Activated naive CD4-positive, alpha-beta T cell treated with Interleukin-2 at 50 U/mL for 16 hours (primary cell): ENCODE results near the gene EPSTI1.

ENCODE experiments used
- DNase-seq: peaks from one replicate; pipeline ENCODE4 v3.0.0-alpha.2; 2020

EPSTI1 gene

DNA sequence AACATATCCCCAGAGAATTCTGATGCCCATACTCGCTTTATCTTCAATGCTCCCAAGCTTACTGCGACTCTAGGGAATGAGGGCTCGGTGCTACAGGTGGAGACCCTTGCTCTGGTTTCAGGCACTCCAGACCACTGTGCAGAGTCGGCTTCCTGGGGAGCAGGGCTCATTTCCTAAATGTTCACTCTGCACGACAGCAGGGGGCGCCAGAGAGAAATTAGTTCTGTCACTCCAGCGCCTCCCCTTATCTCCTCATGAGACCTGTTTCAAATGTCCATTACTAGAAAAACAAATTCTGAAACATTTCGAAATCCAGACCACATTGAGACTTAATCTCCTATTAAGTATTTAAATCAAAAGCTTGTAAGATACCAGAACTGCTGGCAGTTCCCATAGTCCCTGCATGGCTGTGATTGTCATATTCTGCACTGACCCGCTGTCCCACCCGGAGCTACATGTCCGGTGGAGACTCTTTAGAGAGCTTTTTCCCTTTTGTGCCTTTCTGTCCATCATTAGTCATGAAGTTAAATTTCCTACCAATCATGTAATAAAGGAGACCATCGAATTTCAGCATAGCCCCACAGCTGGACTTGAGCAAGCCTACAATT lies 22.4 kb downstream of the EPSTI1 start:
- DNase-seq = peak; percentile 79

DNA sequence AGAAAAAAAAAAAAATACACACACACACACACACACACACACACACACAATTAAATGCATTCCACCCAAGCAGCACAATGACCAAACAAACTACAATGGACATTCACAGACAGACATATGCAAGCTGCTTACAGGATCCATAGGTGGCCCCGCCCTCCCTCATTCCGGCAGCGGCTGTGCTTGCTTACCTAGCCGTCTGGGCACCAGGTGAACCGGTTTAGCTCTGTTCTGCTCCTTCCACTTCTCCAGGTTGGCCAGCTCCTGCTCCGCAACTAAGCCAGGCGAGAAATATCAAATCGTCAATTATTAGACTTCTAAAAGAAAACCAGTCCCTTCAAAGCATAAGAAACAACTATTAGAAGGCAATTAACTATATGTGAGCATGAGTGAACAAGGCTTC lies 23.1 kb downstream of the EPSTI1 start:
- DNase-seq = no peak

DNA sequence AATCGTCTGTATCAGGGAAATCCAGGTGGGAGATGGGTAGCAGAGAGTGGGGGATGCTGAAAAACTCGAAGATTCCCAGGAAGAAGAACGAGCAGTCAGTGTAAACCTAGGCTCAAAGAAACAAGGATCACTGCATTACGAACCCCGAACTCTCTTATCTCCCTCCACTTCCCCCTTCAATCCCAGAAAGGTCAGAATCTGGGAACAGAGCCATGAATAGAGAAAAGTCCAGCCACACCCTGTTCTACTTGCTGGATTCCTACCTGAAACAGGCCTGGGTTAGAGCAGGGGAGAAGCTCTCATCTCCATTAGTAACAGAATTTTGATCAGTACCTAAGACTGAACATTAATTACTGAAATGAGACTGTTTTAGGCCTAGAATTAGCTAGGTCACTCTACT lies 24.4 kb downstream of the EPSTI1 start:
- DNase-seq = no peak

DNA sequence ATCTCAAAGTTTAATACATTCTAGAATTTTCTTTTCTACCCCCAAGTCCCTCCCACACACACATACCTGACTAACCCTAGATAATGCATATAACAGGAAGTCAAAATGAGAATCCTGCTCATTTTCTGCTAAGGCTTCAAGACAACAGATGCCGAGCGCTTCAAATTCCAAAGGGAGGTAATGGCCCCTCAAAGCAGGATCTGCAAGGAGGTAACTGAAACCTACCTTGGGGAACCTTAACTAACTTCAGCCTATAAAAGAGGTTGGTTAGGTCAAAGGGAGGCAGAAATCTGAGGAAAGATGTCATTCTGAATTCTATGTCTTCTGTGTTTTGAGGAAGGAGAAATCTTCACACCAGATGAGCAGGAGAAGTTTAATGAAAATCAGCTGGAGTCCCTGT lies 26.8 kb downstream of the EPSTI1 start:
- no peak for DNase-seq

DNA sequence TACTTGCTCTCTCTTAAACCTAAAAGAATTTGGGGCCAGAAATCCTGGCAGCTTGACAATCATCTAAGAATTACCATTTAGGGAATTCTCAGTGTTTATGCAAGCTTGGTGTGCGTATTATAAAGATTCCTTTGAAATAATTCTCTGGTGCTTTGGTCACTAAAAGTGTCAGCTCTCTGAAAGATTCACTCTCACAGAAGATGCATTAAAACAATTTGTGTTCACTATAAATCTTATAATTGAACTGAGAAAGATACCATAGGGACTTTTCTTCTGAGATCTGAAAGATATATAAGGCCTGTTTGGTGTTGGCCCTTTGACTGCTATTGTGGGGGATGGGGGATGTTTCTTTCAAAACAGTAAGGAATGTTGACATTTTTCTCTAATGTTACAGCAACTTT lies 27.3 kb downstream of the EPSTI1 start:
- DNase-seq = no peak

DNA sequence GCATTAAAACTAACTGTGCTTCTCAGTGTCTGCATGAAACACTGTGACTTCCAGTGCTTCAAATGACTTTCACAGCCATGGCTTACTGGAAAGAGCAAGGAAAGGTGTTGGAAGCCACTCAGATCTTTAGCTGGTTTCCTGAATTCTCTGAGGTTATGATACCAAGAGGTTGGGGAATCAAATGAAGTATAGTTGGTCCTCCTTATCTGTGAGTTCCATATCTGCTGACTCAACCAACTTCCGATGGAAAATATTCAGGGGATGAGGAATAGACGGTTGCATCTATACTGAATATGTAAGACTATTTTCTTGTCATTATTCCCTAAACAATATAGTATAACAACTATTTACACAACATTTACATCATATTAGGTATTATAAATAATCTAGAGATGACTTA lies 32.4 kb downstream of the EPSTI1 start:
- DNase-seq = no peak

DNA sequence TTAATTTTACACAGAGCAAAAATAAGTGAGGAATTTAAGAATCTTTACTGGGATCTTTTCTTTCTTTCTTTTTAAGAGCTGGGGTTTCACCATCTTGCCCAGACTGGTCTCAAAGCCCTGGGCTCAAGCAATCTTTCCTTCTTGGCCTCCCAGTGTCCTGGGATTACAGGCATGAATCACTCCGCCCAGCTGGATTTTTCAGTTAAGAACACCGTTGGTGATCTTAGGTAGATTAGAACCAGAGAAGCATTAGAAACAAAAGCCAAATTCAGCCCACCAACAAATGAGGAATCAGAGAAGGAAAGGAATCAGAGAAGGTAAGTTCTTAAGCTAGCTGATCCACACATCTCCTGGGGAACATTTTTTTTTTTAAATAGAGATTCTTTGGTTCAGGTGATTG lies 34.2 kb downstream of the EPSTI1 start:
- no peak for DNase-seq

DNA sequence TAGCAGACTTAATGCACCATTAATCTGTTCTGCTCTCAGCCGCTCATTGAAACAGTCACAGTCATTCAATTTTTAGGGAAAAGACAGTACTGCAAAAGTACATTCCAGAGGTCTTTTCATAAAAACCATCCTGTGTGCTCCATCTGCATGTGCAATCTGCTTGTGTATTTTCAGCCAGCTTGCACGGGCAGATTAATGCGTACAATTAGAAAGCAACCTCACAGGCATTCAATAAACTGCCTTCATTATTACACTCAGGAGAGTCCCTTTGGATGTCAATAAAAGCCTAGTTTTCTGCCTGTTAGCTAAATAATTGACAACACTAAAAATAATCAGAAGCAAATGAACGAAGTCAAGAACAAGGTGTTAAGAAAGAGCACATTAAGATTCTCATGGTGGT lies 41.9 kb downstream of the EPSTI1 start:
- DNase-seq = no peak

DNA sequence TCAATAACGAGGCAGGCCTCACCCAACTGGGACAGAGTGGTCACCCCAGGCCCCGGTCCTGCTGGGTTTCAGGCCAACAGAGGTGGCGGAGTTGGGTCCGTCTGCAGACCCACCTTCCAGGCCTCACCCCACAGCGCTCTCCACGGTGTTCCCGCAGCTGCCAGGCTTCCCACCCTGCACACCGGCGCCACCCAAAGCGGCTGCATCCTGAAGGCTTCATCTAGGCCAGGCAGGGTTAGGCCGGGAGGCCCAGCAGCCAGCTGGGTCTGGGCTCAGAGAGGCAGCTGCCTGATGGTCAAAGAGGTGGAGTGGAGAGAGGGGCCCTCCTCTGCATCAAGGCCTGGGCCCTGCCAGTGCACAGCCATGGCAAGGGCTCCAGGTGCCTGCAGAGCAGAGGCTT lies 44.1 kb downstream of the EPSTI1 start:
- no peak for DNase-seq

DNA sequence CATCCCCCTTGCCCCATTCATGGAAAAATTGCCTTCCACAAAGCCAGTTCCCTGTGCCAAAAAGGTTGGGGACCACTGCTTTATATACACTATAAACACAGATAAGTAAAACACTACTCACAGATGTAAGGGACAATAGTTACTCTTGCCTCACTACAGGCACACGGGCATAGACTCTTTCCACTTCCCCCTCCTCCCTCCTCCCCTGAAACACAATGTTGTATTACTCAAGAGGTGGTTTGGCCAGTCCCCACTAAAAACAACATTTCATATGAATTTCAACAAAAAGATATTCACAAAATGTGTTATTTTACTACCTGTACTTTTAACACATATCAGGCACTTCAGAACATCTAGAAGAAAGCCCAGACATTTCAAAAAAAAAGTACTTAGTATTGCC lies 45.1 kb downstream of the EPSTI1 start:
- no peak for DNase-seq

DNA sequence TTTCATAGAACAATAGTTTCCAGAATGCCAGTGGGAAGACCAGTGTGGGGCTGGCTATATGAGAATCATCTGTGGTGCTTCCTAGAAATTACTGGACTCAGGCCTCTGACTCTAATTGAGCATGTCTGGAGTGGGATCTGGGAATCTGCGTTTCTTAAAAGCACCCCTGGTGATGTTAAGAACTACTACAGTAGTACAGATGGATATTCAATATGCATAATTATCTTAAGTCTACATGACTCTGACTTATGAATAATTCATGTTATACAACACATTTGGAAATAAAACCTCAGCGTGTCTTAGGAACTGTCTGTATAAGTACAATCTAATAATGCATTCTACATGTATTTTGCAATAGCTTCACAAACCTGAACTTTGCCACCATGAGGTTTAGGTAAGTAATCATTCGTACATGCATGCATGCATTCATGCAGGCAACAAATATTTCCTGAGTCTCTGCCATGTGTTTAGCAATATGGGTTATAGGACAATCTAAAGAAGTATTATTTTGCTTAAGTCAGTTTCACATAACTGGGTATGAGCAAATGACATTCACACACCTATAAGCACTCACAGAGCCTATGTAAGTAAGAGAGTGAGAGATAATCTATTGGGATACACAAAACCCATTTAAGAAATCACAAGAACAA lies 62.0 kb downstream of the EPSTI1 start:
- DNase-seq = no peak

DNA sequence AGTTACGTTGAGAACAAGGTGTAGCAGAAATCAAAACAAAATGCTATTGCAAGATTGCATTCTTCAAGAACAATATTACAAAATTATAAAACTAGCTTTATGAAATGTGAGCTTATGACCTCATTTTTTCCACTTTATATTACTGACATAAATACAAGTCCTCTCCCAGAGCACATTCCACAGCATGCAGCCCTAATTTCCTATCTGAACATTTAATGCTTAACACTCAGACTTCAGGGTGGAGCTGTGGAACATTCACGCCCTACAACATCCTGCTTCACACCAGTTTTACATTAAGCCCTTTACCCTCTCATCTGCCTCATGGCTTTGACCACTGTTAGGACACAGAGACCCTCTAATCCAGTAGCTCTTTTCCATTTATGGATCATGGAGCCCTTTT lies 65.5 kb downstream of the EPSTI1 start:
- DNase-seq = no peak

DNA sequence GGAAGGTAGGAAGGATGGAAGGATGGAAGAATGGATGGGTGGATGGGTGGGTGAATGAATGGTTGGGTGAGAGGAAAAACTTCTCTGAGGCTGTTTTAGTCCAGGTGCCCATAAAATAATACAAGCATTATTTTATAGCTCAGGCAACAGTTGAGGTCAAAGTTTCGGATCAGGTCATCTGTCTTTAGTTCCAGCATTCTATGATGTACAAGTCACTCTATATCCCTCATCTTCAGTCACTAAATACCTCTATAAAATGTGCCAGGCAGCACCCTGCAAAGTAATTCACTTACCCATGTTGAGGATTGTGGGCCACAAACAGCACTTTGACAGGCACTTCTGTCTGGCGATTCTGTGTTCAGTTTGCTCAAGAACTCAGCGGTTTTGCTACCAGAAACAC lies 66.0 kb downstream of the EPSTI1 start:
- no peak for DNase-seq

DNA sequence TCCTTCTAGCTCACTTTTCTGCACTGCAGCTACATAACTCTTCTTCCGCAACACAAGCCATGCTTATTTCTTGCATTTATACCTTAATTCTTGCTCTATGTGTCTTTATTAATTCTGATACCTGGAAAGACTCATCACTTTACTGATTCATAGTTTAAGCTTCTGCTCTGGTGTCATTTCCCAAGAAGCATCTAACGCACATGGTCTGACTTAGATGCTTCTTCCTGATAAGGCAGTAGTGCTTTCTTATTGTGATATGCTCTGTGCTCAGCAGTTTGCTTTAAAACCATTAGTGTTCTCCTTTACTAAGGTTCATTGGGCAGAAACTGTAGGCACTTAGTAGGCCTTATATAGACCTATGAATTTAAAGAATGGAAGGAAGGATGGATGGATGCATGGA lies 66.4 kb downstream of the EPSTI1 start:
- no peak for DNase-seq

DNA sequence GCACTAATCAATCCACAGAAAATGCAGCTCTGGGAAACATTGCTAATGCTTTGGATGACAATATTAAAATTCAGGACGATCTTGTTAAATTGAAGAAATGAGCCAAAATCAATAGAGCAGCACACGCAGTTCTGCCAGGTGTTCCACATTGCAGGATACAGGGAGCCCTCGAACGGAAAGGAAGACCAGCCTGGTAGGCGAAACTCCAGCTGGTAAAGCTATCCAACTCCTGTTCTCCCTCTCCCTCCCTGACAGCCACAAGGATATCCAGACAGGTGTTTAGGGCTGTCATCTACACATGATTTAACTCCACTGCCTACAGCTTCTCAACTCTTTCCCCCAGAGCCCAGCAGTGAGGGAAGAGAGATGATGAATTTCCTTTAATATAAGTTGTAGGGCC lies 67.7 kb downstream of the EPSTI1 start:
- DNase-seq = no peak

DNA sequence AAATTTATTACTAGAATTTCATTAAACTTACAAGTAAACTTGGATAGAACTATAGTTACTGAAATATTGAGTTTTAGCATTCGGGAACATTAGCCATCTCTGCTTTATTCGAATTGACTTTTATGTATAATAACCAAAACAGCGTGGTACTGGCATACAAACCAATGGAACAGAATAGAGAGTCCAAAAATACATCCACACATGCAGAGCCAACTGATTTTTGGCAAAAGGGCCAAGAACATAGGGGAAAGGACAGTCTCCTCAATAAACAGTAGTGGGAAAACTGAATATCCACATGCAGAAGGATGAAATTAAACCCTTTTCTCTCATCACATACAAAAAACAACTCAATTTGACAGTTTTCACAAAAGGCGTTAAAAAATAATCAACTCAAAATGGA lies 84.3 kb downstream of the EPSTI1 start:
- no peak for DNase-seq

DNA sequence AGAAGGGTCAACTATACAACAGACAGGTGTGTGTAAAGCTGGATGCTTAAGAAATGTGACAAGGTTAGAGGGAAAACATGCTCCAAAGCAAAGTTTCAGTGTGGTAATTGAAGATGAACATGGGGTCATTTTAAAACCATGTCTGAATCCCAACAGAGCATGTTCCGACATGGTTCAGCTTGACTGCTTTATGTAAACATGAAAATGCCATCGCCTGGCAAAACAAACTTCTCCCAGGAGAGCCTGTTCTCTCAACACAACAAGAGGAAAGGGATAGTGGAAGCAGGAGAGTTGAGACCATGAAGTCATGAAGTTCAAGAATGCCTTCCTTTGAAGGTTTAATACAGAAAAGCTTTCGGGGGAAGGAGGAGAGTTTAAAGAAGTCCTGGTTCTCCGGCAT lies 85.8 kb downstream of the EPSTI1 start:
- no peak for DNase-seq

DNA sequence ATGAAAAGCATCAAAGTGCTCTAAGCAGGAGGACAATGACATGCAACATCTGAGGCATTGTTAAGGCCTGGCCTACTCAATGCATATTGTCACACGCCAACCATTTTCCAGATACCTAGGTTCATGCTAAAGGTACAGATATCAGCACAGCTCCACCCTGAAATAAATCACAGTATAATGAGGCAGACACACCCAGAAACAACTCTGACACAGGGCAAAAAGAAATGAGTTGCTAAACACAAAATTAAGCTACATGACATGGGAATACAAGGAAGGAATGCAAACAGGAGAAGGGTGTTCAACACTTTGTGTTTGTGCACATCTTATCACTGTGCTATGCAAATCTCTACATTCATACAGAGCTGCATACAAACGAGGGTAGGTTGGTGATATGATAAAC lies 86.5 kb downstream of the EPSTI1 start:
- no peak for DNase-seq

DNA sequence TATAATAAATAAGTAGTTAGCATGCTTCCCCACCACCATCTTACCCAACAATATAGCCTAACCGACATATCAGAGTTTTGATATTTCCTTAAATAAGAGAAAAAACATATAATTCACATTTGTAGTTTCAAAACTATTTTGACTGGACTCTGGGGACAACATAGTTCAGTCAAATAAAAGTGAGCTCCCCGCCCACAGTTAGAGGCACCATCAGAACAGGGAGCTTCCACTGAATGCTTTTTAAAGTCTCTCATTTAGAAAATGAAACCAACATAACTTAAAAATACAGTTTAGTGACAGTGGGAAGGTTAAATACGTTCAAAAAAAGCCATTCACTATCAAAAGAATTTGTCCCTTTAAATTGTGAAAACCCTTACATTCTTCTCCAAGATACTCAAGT lies 92.8 kb downstream of the EPSTI1 start:
- no peak for DNase-seq

DNA sequence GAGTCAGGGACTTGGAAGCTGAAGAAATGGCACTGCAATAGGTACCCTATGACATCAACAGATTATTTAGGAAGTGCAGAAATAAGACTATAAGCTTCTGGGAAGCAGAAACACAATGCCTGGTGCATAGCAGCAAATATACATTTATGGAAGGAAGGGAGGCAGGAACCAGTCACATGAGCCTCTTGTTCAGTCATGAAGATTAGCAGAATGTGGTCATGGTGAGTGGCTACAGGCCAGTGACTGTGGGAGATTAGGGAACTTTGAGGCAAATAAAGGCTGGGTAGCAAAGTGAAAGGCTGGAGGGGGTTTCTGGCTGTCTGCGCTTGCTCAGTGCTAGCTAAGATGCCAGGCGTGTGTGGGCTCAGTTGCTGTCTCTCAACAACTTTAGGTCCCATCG lies 96.3 kb downstream of the EPSTI1 start:
- no peak for DNase-seq

DNA sequence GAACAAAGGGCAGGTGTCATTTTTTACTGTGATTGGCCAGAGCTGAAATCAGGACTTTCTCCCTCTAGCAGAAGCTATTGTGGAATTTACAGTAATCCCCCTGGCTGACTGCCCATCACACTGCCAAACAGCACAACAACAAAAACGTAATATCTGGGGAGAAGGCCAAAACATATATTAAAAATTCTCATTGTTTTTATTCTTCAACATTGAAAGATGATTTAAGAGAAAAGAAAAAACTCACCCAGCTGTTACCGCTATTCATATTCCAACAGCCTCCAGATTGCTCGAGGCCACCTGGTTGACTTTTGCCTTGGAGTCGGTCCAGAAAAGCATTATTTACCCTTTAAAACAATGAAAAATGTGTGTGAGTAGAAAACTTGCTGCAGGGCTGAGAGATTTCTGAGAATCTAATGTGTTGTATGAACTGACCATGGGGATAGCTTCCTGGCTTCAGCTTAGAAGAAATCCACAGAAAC lies 97.2 kb downstream of the EPSTI1 start:
- DNase-seq = no peak

DNA sequence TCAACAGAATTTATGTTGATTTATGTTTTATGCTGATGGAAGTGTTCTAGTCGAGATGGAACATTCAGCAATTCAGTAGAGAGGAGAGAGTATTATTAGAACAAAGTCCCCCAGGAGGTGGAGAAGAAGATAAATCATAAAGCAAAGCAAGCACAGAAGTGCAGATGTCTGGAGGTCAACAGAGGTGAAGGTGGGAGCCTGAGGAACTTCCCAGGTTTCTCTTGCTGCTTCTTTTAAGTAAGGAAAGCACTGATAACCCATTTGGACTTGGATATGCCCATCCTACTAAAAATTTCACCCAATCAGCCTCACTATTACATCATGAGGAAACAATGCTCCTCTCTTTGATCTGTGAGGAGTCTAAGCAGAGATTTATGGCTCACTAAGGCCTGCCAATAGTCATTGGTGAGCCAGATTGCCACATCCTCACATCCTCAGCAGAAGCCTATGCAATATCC lies 98.8 kb downstream of the EPSTI1 start:
- no peak for DNase-seq

DNA sequence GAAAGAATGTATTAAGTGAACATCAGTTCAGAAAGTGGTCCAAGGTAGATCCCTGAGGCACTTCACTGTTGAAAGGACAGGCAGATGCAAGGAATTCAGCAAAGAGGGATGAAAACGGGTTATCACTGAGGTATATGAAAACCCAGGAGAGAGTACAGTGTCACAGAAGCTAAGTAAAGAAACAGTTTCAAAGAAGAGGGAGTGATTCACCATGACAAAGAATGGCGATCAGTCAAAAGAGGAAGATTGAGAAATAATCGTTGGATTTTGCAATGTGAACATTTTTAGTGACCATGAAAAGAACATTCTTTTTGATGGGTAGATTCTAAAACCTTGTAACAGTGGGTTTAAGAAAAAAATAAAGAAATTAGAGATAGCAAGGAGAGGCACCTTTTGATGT lies 99.3 kb downstream of the EPSTI1 start:
- DNase-seq = no peak

DNA sequence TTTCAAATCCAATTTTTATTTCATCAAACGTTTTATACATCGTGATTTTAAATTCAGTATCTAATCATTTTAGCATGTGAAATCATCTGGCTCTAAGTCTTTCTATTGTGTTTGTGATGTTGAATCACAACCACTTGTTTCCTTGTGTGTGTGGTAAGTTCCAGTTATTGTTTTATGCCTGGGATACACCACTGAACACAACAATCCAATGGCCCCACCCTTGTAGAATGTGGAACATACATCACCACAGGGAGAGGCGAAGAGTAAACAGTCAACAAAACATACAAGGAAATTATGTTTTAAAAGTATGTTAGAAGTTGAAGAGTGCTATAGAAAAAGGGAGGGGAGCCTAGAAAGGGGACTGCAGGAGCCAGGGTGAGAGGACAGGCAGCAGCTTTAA lies 100.5 kb downstream of the EPSTI1 start:
- DNase-seq = no peak

DNA sequence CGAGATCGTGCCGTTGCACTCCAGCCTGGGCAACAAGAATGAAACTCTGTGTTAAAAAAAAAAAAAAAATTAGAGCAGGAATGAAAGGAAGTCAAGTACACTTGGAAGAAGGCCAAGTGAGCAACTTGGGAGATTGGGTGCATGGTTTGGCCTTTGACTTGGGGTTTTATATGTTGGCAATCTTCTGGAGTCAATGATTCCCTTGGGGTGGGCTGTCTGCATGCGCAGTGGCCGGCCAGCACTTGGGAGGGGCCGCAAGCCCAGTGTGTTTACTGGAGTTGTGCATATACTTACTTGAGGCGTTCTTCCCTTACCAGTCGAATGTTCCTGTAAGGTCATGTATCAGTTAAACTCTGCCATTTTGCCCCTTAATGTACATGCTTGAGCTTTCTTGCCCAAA lies 106.7 kb downstream of the EPSTI1 start:
- DNase-seq = no peak
